Head of caudate nucleus (tissue), 42 donors: ENCODE data around the gene MLH1.
A peak's percentile ranks its signal among the peaks of the same experiment; 100 is the strongest.
"Not testable (repeated sequence)": the region's sequence is repeated elsewhere in the genome, so short reads cannot be mapped to it uniquely, and the experiment has no call there.

ENCODE experiments used
- DNase-seq, 42 donors: peaks; one replicate each; pipeline versions ENCODE4 v3.0.0 to v3.0.0-alpha.2; 2020 to 2021; ENCODE audit warnings: mixed read lengths in 7 of 42
- intact Hi-C: fragments of 100-400 bp; cut with DNase I; formaldehyde crosslinking; loops from one replicate; pipeline ENCODE4 v1.15.0; 2022

Gene MLH1

GRCh38 chr3:37028329-37028728 is 35.0 kb downstream of the MLH1 start:
- intact Hi-C loops = loop anchor here (10.0 kb wide), 1 partner anchor 186 kb away; no protein-coding TSS in a partner anchor
- peak in 5 of 42 donors; percentile 11 to 34 (median 19) for DNase-seq

- no peak for DNase-seq
- intact Hi-C loops = loop anchor here (10.0 kb wide), 1 partner anchor 186 kb away; no protein-coding TSS in a partner anchor
These were observed 35.8 kb downstream of the MLH1 start for GRCh38 chr3:37029111-37029510.

- no peak for DNase-seq
- intact Hi-C loops = loop anchor here (10.0 kb wide), 1 partner anchor 185 kb away; no protein-coding TSS in a partner anchor
These were observed 36.3 kb downstream of the MLH1 start for GRCh38 chr3:37029516-37030163.

DNA sequence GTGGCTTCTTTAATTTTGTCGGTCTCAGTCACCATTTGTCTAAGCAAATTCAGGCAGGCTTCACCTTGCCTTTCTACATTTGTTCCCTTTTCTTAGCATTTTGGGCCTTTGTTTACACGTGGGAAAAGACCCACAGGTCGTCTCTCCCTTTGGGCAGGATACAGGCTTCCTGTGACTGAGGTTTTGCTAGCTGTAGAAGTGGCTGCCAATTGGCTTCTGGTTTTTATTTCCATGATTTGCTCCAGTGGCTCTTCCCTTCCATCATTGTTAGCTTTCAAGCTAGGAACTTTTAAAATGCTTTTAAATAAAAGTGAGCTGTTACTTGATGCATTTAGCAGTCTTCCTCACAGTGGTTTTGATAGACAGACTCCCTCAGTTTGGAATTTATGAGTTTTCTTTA is 37.3 kb downstream of the MLH1 start:
- intact Hi-C loops = no loop called here
- DNase-seq = no peak

DNA sequence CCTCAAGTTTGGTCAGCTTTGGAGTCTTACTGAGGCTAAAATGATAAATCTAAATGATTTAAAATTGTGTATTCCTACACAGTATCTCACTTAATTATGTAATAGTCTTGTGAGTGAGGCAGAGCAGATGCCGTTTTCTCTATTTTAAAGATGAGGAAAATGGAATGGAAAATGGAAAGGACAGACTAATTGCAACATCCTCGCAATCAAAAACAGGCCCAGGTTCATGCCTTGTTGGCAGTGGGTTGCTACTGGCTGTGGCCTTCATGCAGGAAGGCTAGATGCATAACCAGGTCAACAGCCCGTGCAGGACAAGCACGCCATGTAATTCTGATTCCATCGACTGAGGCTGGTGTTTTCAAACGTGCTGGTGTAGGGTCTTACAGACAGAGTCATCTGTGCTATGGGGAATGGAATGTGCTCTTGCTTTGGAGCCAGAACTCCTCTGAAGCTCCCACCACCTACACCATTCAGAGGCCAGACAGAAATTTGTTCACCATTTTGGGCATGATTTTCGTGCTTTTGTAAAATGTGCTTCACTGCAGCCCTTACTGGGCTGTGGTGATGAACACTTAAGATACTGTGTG is 37.9 kb downstream of the MLH1 start:
- intact Hi-C loops = no loop called here
- peak in 1 of 42 donors; percentile 4 for DNase-seq

DNA sequence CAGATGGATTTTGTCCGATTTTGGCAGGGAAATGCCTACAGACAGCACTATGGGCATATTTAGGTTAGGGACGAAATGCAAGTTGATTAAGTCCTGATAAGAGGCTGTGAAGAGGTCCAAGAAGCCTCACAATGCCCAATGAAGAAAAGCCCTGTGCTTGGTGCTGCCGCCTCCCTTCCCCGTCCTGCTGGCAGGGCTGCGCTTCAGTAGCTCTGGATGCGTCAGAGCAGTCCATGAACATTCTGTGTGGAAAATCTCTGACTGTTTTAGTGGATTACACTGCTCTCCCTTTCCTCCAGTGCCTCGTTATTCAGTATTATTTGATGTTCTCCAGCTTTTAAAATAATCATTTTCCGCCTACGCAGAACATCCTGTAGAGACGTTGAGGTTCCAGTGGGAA is 39.6 kb downstream of the MLH1 start:
- peak in 36 of 42 donors; percentile 9 to 76 (median 40) for DNase-seq
- intact Hi-C loops = no loop called here

GRCh38 chr3:37037352-37037751 is 44.0 kb downstream of the MLH1 start:
- DNase-seq = no peak
- intact Hi-C loops = no loop called here

DNA sequence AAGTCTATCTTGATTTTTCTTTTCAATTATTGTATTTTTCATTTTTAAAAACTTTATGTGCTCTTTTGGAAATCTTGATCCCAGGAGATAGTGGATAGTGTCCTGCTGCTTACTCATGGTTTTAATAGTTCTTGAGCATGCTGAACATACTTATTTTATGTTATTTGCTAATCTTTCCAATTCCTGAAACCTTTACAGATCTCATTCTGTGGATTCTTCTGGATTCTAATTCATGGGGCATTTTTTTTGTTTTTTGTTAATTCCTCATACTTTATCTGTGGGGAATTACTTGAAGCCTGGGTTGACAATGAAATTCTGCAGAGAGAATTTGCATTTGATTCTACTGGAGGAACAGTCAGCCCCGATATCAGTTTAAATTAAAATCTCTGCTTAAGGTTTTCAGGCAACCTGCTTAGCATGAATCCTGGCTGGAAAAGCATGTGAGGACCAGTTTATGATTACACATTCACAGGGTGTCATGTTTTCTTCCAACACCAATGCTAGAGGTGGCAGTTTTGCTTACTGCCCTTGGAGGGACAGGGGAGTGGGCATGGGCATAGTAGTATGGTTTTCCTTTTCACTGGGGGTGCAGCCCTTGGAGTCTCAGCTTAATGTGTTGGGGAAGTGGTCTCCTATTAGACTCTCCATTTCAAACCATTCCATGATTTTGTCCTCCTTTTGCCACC is 46.0 kb downstream of the MLH1 start:
- DNase-seq = no peak
- intact Hi-C loops = no loop called here

DNA sequence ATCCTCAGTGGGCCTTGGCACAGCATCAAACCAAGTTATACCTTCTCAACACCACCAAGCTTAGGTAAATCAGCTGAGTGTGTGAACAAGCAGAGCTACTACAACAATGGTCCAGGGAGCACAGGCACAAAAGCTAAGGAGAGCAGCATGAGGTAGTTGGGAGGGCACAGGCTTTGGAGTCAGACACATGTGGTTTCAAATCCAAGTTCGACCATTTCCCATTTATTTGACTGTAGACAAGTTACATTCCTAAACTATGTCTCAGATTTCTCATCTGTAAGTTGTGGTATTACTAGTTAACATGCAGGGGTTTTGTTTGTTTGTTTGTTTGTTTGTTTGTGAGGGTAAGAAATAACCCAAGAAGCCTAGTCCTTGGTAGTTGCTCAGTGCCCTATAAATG is 46.9 kb downstream of the MLH1 start:
- intact Hi-C loops = no loop called here
- no peak for DNase-seq

DNA sequence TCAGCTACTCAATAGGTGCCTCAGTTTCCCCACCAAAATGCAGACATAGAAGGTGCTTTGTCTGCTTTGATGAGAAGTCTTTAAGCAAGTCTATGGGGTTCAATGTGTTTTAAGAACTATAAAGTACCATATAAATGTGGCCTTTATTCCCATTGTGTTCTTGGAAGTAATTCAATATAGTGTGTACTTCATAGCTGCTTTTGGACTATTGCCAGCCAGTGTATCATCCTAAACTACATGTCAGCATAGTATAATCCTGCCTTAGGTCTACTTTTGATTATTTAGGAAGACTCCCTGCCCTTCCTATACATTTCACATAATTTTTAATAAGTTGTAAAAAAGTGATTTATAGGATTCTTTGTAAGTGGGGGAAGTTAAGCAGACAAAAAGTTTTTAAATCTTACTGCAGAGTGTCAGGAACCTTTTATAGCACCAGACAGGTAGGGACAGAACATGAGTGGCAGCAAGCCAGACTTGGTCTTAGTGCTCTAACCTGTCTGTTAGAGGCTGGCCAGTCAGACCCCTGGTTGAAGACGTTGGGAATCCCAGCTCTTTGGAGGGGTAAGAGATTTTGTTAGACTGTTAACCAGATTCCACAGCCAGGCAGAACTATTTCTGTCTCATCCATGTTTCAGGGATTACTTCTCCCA is 48.4 kb downstream of the MLH1 start:
- DNase-seq = no peak
- intact Hi-C loops = no loop called here

- intact Hi-C loops, DNase-seq: not testable (repeated sequence)
These were observed 49.4 kb downstream of the MLH1 start for GRCh38 chr3:37042712-37043111.

GRCh38 chr3:37050282-37050681 is 57.0 kb downstream of the MLH1 start:
- intact Hi-C loops = no loop called here
- DNase-seq = peak in 3 of 42 donors; percentile 15 to 51 (median 39)

- intact Hi-C loops = no loop called here
- no peak for DNase-seq
These were observed 59.5 kb downstream of the MLH1 start for GRCh38 chr3:37052860-37053259.

GRCh38 chr3:37053337-37053736 is 60.0 kb downstream of the MLH1 start:
- intact Hi-C loops = no loop called here
- peak in 35 of 42 donors; percentile 8 to 72 (median 39) for DNase-seq

GRCh38 chr3:37053753-37054152 is 60.4 kb downstream of the MLH1 start:
- intact Hi-C loops = no loop called here
- DNase-seq = no peak

- no peak for DNase-seq
These were observed 61.1 kb downstream of the MLH1 start for GRCh38 chr3:37054370-37054769.

GRCh38 chr3:37055077-37055476 is 61.8 kb downstream of the MLH1 start:
- intact Hi-C loops, DNase-seq: not testable (repeated sequence)

More at GRCh38 chr3:37054370-37054769, 61.1 kb downstream of the MLH1 start:
- intact Hi-C loops = no loop called here

GRCh38 chr3:37056826-37057225 is 63.5 kb downstream of the MLH1 start:
- no peak for DNase-seq
- intact Hi-C loops = no loop called here

GRCh38 chr3:37058117-37058516 is 64.8 kb downstream of the MLH1 start:
- DNase-seq = no peak
- intact Hi-C loops = no loop called here

DNA sequence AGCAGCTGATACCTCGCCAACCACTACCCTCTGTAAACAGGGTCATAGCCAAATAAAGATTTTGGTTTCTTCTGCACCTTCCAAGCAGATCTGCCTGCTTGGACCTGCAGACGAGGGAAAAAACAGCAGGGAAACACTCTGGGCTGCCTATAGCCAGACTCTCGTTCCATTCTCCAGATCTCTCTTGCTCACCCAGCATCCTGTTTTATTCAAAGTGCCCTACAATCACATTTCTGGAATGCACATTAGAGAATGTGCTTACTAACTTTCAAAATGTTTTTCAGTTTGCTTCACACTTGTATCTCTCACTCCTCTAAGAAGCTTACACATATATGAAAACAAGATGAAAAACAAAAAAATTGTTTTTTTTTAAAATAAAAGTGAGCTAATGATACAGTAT is 71.4 kb downstream of the MLH1 start:
- DNase-seq = no peak
- intact Hi-C loops = no loop called here
